Stimulated activated CD8-positive, alpha-beta memory T cell treated with anti-CD3 and anti-CD28 coated beads, Interleukin-15, amount 100 ng/mL, for 4 hours (primary cell): ENCODE measurements around the gene ING4.
A peak's percentile ranks its signal among the peaks of the same experiment; 100 is the strongest.
"Not testable (repeated sequence)": the region's sequence is repeated elsewhere in the genome, so short reads cannot be mapped to it uniquely, and the experiment has no call there.

Source experiments
- DNase-seq, 2 donors: peaks; one replicate each; pipeline ENCODE4 v3.0.0-alpha.2; 2020; ENCODE audit warnings: low read depth in 2 of 2

The ING4 gene

DNA sequence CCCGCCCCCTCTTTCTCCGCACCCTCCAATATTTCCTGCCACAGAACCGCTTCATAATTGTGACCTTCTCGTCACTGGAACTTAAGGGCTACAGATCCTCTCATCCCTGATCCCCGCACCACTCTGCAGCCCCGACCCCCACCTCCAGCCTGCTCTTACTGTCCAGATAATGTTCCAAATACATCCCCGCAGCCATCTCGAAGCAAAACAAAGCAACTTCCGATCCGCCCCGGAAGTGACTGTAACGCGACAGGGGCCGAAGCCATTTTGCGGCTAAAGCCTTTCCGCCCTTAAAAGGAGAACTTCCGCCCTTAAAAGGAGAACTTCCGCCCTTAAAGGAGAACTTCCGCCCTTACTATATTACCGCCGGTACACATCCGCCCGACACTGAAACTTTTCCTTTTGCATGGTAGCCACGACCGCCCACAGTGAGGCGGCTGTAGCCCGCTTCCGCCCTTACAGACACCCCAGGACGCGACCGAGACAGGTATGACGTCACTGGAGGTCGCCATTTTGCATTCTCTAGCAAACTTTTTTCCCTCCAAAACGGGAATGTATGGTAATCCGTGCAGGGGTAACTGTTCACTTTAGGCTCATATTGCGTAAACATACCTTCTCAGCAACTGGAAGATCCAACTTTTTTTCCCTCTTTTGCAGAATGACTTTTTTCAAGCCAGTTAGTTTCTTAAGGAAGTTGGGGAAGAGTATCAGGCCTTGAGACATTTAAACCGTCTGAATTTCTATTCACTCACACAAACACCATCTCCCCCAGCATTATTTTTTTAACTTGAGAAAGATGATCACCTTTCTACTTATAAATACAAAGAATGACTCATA, at the start of gene ING4:
TSS of gene ING4 (minus strand) at position 214 of the 837 bp plus-strand sequence. CDS start at position 196, 18 bp downstream.
- DNase-seq, result peak; percentile 88 to 95

DNA sequence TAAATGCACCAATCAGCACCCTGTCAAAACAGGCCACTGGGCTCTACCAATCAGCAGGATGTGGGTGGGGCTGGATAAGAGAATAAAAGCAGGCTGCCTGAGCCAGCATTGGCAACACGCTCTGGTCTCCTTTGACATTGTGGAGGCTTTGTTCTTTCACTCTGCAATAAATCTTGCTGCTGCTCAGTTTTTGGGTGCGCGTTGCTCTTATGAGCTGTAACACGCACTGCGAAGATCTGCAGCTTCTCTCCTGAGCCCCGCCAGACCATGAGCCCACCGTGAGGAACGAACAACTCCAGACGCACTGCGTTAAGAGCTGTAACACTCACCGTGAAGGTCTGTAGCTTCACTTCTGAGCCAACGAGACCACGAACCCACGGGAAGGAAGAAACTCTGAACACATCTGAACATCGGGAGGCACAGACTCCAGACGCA, 46.1 kb upstream of the ING4 start:
- DNase-seq, result no peak

DNA sequence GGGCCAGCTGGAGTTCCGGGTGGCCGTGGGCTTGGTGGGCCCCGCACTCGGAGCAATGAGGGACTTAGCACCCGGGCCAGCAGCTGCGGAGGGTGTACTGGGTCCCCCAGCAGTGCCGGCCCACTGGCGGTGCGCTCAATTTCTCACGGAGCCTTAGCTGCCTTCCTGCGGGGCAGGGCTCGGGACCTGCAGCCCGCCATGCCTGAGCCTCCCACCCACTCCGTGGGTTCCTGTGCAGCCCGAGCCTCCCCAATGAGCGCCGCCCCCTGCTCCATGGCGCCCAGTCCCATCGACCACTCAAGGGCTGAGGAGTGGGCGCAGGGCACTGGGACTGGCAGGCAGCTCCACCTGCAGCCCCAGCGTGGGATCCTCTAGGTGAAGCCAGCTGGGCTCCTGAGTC, 45.4 kb upstream of the ING4 start:
- DNase-seq, result not testable (repeated sequence)

DNA sequence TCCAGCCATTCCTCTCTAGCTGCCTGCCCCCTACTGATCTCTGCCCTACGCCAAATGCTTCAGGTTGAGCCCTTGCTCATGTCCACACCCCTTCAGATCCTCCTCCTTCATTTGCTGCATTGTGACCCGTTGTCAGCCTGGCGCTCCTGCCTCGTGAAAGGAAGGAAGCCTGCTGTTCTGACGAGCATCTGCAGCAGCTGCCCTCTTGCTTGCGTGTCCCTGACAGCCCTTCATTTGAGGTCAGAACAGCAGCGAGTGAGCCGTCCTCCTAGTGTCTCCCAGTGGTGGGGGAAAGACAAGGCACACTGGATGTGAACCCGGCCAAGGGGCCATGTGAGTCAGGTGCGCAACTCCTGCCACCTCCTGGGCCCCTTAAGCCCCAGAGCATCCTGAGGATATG, 40.7 kb upstream of the ING4 start:
- no peak for DNase-seq

DNA sequence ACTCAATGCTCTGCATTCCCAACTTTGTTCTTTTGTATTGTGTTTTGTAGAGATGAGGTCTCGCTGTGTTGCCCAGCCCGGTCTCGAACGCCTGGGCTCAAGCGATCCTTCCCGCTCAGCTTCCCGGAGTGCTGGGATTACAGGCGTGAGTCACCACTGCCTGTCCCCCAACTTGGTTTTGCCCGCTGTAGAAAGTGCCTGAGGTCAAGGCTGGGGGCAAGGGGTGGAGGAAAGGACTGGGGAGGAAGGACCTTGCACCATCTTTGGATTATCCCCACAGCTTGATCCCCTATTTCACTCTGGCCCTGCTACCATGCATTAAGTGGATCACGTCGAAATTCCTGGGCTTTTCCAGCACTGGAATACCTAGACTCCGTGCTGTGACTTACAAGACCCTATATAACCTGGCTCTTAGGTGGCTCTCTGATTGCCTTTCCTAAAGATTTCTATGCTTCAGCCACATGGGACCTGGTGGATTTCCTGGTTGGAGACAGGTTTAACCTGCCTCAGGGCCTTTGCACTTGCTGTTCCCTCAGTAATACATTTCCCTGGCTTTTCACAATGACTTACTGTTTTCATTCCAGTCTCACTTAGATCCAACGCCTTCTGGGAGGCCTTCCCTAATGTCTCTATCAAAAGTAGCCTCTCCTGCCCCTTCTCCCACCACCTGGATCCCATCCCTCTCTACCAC, 38.3 kb upstream of the ING4 start:
- no peak for DNase-seq

DNA sequence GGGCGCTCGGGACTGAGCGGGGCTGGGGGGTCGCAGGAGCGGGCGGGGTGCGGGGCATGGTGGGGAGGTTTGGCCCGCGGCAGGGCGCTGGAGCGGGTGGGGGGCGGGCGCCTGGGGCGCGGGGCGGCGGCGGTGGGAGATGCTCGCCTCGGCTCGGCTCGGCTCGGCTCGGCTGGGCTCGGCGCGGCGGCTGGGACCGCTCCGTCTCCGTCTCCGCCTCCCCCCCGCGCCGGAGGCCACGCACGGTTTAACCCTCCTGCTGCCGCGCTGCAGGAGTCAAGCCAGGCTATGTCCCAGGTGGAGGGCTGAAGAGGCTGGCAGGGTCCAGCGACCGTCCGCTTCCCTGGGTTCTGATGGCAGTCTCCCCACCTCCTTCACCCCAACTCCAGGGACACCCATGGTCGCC, 37.7 kb upstream of the ING4 start, which contains the start of gene PIANP:
TSS of gene PIANP (minus strand) at position 170 of the 406 bp plus-strand sequence. CDS start 2,754 bp downstream, outside the sequence.
- DNase-seq, result no peak

DNA sequence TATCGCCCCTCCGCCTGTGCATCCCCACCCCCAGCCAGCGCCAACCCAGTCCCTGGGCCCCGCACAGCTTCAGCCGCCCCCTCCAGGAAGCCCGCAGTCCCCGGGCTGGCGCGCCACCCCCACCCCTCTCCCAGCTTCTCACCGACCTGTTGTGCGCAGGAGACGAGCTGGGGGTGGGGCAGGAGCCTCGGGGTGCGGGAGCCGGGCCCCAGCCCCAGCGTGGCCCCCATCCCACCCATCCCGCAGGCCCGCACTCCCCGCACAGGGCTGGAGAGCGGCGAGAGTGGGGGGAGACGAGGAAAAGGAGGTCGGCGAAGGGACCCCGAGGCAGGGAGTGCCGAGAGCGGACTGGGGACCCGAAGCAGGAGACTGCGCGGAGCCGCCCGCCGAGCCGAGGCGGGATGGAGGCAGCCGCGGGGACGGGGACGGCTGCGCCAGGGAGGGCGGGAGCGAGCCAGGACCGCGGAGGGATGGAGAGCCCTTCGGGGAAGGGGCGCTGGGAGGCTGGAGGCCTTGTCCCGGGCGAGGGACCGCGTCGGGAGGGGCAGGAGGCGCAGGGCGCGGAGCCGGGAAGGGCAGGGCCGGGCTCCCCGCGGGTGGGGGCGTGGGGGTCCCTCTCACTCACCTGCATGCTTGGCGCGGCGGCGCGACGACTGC, 37.2 kb upstream of the ING4 start:
- no peak for DNase-seq

DNA sequence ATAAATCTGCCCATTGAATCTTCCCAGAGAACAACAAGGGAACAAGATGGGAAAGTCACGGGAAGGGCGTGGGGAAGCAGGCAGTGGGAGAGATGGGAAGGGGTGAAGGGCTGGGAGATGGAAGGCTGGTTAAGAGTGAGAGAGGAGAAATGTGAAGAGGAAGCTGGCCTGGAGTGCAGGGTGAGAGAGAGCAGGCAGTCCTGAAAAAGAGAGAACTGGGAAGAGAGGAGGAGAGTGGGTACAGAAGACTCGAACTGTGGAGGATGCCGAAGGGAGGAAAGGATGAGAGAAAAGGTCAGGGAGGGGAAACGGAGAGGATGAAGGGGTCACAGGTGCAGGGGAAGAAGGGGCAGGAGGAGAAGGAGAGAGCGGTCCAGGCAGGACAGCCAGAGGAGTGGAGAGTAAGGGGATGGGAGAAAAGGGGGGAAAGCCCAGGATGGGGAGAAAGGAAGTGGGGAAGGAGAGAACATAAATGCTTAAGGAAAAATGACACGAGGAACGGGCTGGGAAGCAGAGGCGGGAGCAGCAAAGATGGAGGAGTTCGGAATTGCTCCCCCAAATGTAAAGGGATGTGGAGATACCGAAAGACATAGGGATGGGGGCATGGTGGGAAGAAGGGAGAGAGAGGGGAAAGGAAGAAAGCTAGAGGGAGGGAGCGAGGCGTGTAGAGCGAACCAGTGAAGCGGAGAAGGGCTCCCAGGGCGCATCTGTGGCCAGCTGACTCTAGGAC, 36.5 kb upstream of the ING4 start:
- DNase-seq, result no peak

DNA sequence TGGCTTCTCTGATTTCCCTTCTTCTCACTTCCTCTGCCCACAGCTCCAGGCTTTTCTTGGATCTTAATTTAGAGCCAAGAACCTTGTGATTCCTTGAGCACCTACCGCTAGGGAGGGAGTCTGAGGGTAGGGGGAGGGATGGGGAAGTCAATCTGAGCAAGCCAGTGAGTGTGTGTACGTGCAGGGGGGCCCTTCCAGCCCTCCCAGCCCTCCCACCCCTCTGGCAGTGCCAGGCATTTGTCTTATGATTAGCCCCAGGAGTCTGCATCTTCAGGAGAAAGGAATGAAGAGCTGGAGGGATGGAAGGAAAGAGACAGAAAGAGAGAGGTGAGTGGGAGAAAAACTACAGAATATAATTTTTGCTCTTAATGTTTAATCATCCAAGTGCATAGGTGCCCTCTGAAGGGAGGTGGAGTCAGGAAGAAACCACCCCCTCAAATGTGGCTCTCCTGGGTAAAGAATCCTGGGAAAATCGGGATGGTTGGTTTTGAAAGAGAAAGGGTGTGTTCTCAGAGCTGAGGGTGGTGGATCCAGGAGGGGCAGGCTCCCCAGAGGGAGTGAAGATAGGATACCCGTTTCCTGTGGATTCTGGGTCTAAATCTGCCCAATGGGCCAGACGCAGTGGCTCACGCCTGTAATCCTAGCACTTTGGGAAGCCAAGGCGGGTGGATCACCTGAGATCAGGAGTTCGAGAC, 35.6 kb upstream of the ING4 start:
- no peak for DNase-seq

DNA sequence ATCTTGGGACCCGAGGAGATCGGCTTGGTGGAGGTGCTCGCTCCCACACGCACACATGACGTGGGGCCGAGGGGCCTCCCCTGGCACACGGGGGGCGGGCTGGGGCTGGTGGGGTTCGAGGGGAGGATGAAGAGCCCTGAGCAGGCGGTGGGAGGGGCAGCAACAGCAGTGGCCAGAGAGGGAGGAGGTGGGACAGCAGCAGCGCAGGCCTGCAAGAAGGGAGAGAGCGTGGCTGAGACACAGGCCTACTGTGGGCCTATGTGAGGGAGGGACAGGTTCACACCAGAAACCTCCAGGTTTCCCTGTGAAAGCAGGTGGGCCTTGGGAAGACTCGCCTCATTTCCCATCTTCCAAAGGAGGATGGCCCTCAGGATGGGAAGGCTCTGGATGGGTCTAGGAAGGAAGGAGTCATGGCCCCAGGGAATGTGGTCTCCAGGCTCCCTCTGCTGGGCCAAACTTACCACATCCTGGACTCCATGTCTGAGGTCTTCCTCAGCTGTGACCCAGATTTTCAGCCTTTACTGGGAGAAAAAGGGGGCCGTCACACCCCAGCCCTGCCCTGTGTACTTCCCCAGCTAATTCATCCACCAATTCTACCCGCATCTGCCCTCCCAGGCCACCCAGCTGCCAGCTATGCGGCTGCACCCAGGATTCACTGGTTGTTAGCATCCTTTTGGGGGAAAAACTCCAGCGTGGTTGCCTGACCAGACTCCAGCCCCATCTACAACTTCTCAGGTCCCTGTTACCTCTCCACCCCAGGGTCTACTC, 34.8 kb upstream of the ING4 start:
- no peak for DNase-seq

DNA sequence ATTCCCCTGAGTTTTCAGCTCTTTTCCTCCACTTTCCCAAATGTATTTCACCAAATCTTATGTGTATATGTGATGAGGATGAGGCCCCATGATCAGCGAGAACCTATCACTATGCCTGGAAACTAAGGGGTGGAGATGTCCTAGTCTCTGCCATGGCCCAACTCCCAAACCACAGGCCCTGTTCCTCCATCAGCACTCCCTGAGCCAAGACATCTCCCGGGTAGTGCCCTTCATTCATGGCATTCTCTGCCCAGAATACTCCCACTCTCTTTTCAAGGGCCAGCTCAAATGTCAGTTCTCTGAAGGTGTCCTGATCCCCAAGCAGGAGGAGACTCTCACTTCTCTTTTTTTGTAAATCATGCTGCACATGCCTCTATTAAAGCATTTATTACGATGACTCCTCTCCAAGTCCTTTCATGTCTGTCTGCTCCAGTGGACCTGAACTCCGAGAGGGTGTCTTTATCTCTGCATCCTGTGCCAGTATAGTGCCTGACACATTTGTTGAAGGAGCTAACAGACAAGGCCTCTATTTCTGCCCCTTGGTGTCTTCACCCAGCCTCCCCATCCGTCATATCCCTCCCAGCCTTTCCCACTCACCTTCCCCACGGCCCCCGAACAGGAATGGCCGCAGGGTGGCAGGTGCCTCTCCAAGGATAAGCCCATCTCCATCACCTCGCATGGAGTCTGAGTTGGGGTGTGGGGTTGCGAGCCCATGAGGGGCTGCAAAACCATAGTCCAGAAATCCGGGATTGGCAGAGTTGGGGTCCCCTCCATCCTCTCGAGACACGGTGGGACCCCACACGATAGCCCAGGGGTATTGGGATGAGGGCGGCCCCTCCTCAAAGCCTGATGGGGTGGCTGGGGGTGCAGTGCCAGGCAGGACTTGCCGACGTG, 34.0 kb upstream of the ING4 start:
- DNase-seq, result no peak

DNA sequence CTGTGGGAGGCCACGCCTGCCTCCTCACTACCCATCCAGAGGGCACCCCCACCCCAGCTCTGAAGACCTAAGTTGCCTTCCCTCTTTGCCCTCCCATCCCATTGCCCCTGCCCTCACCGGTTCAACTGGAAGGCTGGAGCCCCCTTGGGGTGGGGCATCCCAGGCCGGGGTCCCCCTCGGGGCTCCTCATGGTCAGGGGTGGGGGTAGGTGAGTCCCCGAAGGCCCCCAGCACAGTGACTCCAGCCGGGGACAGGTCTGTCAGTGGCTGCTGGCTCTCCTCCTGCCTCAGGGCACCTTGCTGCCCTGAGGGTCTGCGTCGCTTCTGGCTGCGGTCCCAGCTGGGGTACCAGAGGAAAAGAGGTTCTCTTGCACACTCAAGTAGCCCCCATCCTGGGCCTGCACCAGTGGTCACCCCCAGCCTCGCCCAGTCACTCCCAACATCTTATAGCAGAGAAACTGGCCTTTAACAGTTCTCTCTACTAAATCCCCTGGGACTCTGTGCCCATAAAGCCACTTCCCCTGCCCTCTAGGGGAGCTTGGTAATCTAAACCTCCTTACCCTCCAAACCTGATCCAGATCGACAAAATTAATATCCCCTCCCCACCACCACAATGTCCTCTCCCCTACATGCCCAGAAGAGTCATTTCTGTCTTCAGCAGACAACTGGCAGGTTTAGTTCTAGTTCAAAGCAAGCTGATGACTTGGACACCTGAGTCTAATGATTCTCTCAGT, 32.6 kb upstream of the ING4 start:
- DNase-seq, result no peak

DNA sequence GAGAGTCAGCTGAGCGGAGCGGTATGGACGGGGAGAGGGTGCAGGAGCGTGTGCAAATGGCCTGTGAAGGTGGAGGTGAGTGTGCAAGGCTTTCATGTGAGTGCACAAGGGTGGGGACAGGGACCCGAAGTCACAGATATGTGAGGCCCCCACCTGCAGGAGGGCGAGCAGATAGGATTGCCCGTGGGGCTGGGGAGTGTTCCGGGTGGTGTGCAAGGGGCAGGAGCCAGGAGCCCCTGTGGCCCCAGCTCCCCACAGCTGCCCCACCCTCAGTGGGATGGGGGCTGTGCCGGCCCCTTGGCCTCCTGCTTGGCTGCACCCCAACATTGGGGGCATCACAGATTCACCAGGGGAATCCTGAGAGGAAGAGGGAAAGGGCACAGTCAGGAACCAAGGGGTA, 31.8 kb upstream of the ING4 start:
- no peak for DNase-seq

DNA sequence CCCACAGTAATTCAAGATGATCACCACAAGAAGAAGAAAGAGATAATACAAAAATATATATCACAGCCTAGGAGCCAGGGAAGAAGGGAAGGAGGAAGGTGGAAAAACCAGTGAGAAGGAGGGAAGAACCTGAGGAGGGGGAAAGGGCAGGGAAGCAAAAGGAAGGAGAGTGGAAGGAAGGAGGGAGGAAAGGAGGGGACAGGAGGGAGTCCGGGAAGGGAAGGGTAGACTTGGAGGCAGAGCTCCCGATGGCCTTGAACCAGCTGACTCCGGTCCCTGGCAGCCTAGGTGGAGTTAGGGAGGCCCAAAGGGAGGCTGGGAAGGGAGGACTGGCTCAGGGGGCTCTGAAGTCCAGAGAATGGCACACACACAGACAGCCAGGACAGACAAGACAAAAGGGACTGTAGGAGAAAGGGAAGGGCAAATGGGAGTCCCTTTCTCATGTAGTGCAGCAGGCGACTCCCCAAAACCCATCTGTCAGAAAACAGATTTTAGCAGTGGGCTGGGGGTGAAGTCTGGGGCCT, 31.0 kb upstream of the ING4 start:
- DNase-seq, result no peak

DNA sequence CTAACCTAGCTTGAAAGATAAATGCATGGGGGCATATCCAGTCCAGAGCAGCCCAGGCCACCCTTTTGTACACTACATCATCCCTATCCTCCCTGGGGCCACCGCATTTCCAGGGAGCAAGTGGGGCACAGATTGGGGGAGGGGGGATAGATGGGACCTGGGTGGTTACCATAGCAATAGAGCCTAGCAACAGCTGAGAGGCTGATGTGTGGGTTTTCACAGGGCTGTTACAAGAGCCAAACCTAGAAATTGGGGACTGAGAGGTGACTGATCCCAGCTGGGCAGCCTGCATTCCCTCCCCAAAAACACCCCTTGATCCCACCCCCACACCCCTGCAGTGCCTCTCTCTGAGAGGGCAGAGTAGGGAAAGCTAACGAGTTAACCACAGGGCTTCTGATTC, 30.0 kb upstream of the ING4 start:
- no peak for DNase-seq

DNA sequence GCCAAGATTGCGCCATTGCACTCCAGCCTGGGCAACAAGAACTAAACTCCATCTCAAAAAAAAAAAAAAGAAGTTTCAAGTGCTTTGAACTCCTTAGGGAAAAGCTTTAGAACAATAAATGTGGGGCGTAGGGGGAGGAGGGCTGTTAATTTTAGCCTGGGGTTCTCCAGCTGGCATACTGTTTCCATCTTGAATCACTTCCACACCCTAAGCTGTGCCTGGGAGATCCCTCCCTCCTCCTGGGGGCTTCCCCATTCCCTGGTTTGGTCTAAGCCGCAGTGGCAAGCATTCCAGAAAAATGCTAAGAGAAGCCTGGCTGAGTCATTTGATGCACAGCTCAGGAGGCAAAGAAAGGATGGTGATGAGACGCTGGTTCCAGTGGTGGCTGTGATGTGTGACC, 28.6 kb upstream of the ING4 start:
- no peak for DNase-seq

DNA sequence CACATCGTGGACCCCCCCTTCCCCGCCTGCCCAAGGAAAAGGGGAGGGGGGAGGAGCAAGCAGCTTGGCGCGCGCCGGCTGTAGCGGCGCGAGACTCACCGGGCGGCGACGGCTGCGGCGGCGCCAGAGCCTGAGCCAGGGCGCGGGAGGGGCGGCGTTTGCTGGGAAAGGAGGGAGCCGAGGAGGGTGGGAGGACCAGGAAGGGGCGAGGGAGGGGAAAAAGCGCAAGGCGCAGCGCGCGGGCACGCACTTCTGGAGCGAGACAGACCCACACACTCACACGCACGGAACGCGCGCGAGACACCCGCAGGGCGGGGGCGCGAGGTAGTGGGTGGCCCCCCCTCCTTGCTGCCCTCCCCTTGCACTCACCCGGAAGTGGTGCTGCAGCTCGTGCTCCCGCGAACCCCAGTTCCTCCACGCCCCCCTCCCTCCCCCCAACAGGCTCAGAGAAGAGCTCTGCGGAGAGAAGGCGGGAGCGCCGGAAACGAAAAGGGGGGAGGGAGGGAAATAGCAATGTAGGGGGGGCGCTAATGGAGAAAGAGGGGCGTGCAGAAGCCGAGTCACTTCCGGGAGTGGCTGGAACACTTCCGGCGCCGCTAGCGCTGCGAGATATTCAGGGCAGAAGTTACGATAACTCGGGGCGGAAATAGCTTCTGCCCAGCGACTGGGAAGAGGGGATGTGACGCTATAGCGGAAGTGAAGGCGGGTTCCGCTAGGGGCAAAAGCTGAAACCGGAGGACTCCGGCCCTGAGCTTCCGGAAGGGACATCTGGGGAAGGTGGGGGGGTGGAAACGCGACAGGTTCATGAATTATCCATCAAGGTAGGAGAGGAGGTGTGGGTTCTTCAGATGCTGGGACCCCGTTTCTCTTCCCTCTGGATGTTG, 26.3 kb upstream of the ING4 start, which contains the start of gene ZNF384:
TSS of gene ZNF384 (minus strand) at position 377 of the 884 bp plus-strand sequence. CDS start 9,855 bp downstream, outside the sequence.
- peak; percentile 93 to 94 for DNase-seq
